Body of pancreas (tissue), 4 donors: ENCODE measurements around the gene TTPAL.

Experiments used
- CTCF ChIP-seq, 7 experiments: fragments of 450-650 bp in 4 of 7; fragments of 200-600 bp in 3 of 7; sonication (generic) in 3 of 7; IDR thresholded peaks; one replicate each; pipeline ENCODE4 v1.5.1; 2016 to 2019; ENCODE audit warnings: antibody characterized with exemption in 7 of 7
- POLR2A ChIP-seq, 3 donors: fragments of 450-650 bp; IDR thresholded peaks; one replicate each; pipeline ENCODE4 v1.6.1; 2016; ENCODE audit warnings: antibody characterized with exemption in 3 of 3, mild to moderate bottlenecking in 2 of 3

- no peak for TF ChIP-seq CTCF (IDR thresholded peaks at IDR 0.05)
- TF ChIP-seq POLR2A (IDR thresholded peaks at IDR 0.05): no peak
Observed at GRCh38 chr20:44454306-44454963, 21.2 kb upstream of the TTPAL start.
